ENCODE measurements around the gene GATA6. TPM values are rescaled to one million over a fixed set of nuclear protein-coding genes. Genes with fewer than 3 reads are reported as not detected.
"Not testable (repeated sequence)": the region's sequence is repeated elsewhere in the genome, so short reads cannot be mapped to it uniquely, and the experiment has no call there.

Gene GATA6
- total and polyA plus RNA-seq, 2 of the 13 experiments (the other 11 are each of a cell fraction or from before 2014, with no cell fraction given): 0.84 to 3.2 TPM

- no TSS peak for BruUV-seq (replicated peaks)
- in situ Hi-C loops (cut with HindIII; ENCODE audit: extremely low pct_ligation_motif_present, low pct_unique_long_range_greater_than_20kb) (no loop called here), intact Hi-C loops (cut with micrococcal nuclease; ENCODE audit: unreplicated experiment) (loop anchor here (10.0 kb wide), 3 partner anchors 55 to 345 kb away; partner anchors contain the start of gene GATA6)
- Histone ChIP-seq H3K36me3 (replicated peaks in 1 of 2; ENCODE audit: control insufficient read depth in 1 of 2, insufficient read depth in 2 of 2, low read length in 2 of 2) (no peaks in the 10 kb centered on the region), H4K20me1 (ENCODE audit: insufficient read depth, low read length) (no peaks in the 10 kb centered on the region), H3K4me2 (ENCODE audit: low read depth, low read length) (no peak overlapping the region), H3K9me3 (ENCODE audit: low read length) (no peaks in the 10 kb centered on the region), H3K9ac (ENCODE audit: insufficient read depth, low read depth, low read length) (no peak overlapping the region), H3K4me1 (ENCODE audit: insufficient read depth, low read length) (peaks cover 28% of the 10 kb centered on the region), H3K27ac (ENCODE audit: extremely low read length, insufficient read depth, low read length) (no peak overlapping the region), H3K4me3 (replicated peaks in 1 of 3; ENCODE audit: insufficient read depth in 1 of 3, low read depth in 2 of 3, low read length in 3 of 3) (no peak overlapping the region), H3K79me2 (ENCODE audit: insufficient read depth, low read length) (no peaks in the 10 kb centered on the region), H3K27me3 (ENCODE audit: control insufficient read depth in 1 of 2, insufficient read depth in 2 of 2, low read length in 2 of 2) (0 out of 5 replicates have a peak, but pooled peaks cover 0 to 5% of the 10 kb centered on the region in 2 experiments), H2AFZ (ENCODE audit: low read length) (no peak overlapping the region)
- no peak for ATAC-seq
- WGBS (ENCODE audit: low lambda C conversion rate): 55% methylated on average over 11 of the region's 11 CpGs
- ChIA-PET CTCF (ENCODE audit: low intra/inter-chr PET ratio, low total read pairs) (no interaction called here), POLR2A (no interaction called here)
- no peak for FAIRE-seq
- peak; percentile 30; the same call in 1 of the 2 replicates for TF ChIP-seq CTCF (CRISPR knock-in tag; IDR thresholded peaks at IDR 0.05)
- no peak for TF ChIP-seq ZNF850 (CRISPR knock-in tag; conservative IDR thresholded peaks at IDR 0.05)
- peak; percentile 46; the same call in 1 of the 2 replicates for TF ChIP-seq ZNF121 (CRISPR knock-in tag; IDR thresholded peaks at IDR 0.05)
- TF ChIP-seq STAG1 (CRISPR knock-in tag; IDR thresholded peaks at IDR 0.05): peak; percentile 43
- TF ChIP-seq FOXJ3 (CRISPR knock-in tag; IDR thresholded peaks at IDR 0.05; ENCODE audit: borderline replicate concordance): no peak
- TF ChIP-seq CEBPB (IDR thresholded peaks at IDR 0.05; ENCODE audit: borderline replicate concordance, low read depth, low read length): peak; percentile 27; the same call in 1 of the 2 replicates
- DNase-seq (ENCODE audit: low spot score): no peak
Measured at GRCh38 chr18:22219568-22220355, 50.4 kb downstream of the GATA6 start.

GRCh38 chr18:22220585-22220984, 51.2 kb downstream of the GATA6 start:
- H3K27me3 ChIP-seq (ENCODE audit: control insufficient read depth in 1 of 2, insufficient read depth in 2 of 2, low read length in 2 of 2); H4K20me1 ChIP-seq (ENCODE audit: insufficient read depth, low read length); H3K36me3 ChIP-seq (replicated peaks in 1 of 2; ENCODE audit: control insufficient read depth in 1 of 2, insufficient read depth in 2 of 2, low read length in 2 of 2); H3K4me2 ChIP-seq (ENCODE audit: low read depth, low read length); H3K27ac ChIP-seq (ENCODE audit: extremely low read length, insufficient read depth, low read length); POLR2A ChIA-PET; H3K9me3 ChIP-seq (ENCODE audit: low read length); H3K4me3 ChIP-seq (replicated peaks in 1 of 3; ENCODE audit: insufficient read depth in 1 of 3, low read depth in 2 of 3, low read length in 3 of 3); BruUV-seq (replicated peaks); ATAC-seq; in situ Hi-C loops (cut with HindIII; ENCODE audit: extremely low pct_ligation_motif_present, low pct_unique_long_range_greater_than_20kb); DNase-seq (ENCODE audit: low spot score); H3K9ac ChIP-seq (ENCODE audit: insufficient read depth, low read depth, low read length); H2AFZ ChIP-seq (ENCODE audit: low read length); FAIRE-seq; H3K79me2 ChIP-seq (ENCODE audit: insufficient read depth, low read length); CTCF ChIA-PET (ENCODE audit: low intra/inter-chr PET ratio, low total read pairs): not testable (repeated sequence)
- H3K4me1 ChIP-seq (ENCODE audit: insufficient read depth, low read length): peaks cover 28% of the 10 kb centered on the region
- intact Hi-C loops (cut with micrococcal nuclease; ENCODE audit: unreplicated experiment): loop anchor here (10.0 kb wide), 2 partner anchors 106 to 344 kb away; no protein-coding TSS in a partner anchor
